Gastrocnemius medialis (tissue), 4 donors: Measurements from ENCODE around the gene ERBB2. TPM values are rescaled to one million over a fixed set of nuclear protein-coding genes. Genes with fewer than 3 reads are reported as not detected.

Experiments used
- ATAC-seq, 2 donors: fragments of 150-250 bp; one replicate each; pipeline ENCODE4 v1.9.1; 2016
- DNase-seq, 2 donors: peaks; one replicate each; pipeline ENCODE4 v3.0.0-alpha.2; 2019
- H3K27ac ChIP-seq, 4 donors: fragments of 200-600 bp; sonication (generic); 1 replicate in 1 of 4; 2 replicates in 3 of 4; pipeline ENCODE4 v1.5.1; 2016 to 2018; ENCODE audit warnings: mild to moderate bottlenecking in 2 of 4, moderate library complexity in 1 of 4
- H3K27me3 ChIP-seq, 3 donors: fragments of 200-600 bp; sonication (generic) in 2 of 3; 1 replicate in 1 of 3; 2 replicates in 2 of 3; pipeline versions ENCODE4 v1.5.1 to v1.6.0; 2016 to 2019; ENCODE audit warnings: mild to moderate bottlenecking in 1 of 3, moderate library complexity in 1 of 3
- H3K36me3 ChIP-seq, 2 donors: fragments of 200-600 bp; sonication (generic) in 1 of 2; one replicate each; pipeline ENCODE4 v1.5.1; 2017 to 2018
- H3K4me1 ChIP-seq, 2 donors: fragments of 200-600 bp; sonication (generic) in 1 of 2; one replicate each; pipeline ENCODE4 v1.5.1; 2016 to 2017; ENCODE audit warnings: mild to moderate bottlenecking in 2 of 2
- H3K4me3 ChIP-seq, 4 donors: fragments of 200-600 bp; sonication (generic) in 3 of 4; 1 replicate in 1 of 4; 2 replicates in 3 of 4; pipeline ENCODE4 v1.5.1; 2016 to 2019; ENCODE audit warnings: mild to moderate bottlenecking in 2 of 4
- H3K9me3 ChIP-seq, 3 donors: fragments of 200-600 bp; sonication (generic) in 2 of 3; 1 replicate in 1 of 3; 2 replicates in 2 of 3; pipeline ENCODE4 v1.5.1; 2016 to 2019
- POLR2A ChIP-seq, 2 donors: fragments of 450-650 bp; IDR thresholded peaks; one replicate each; pipeline ENCODE4 v1.6.1; 2017; ENCODE audit warnings: antibody characterized with exemption in 2 of 2, mild to moderate bottlenecking in 2 of 2, moderate library complexity in 2 of 2
- in situ Hi-C, 4 donors: fragments of 200-750 bp; cut with MboI; loops; one replicate each; pipeline versions ENCODE4 v1.15.0 to v1.8.0; 2017; ENCODE audit warnings: low sequenced_read_pairs in 4 of 4
- intact Hi-C: fragments of 100-400 bp; cut with DNase I; formaldehyde crosslinking; loops from one replicate; pipeline ENCODE4 v1.15.1; 2023; ENCODE audit warnings: low total_unique reads
- total RNA-seq, 4 donors: library from RNA; depleted of rRNA; stranded (reverse); fragments of >200 nt; gene quantifications; one replicate each; pipeline versions ENCODE4 v1.1.0 to v1.2.3, GENCODE V29; 2016
- TF ChIP-seq, protein P1 (sequence below), 5 experiments: fragments of 450-650 bp in 3 of 5; fragments of 200-600 bp in 2 of 5; sonication (generic) in 2 of 5; IDR thresholded peaks in 4 of 5; conservative IDR thresholded peaks in 1 of 5; 1 replicate in 4 of 5; 2 replicates in 1 of 5; pipeline ENCODE4 v1.5.1; 2016 to 2019; ENCODE audit warnings: antibody characterized with exemption in 5 of 5, mild to moderate bottlenecking in 3 of 5, moderate library complexity in 3 of 5

ERBB2 gene
- total RNA-seq, 4 donors from 2014 or later: 6.0 to 26.4 (median 15.3) TPM

DNA sequence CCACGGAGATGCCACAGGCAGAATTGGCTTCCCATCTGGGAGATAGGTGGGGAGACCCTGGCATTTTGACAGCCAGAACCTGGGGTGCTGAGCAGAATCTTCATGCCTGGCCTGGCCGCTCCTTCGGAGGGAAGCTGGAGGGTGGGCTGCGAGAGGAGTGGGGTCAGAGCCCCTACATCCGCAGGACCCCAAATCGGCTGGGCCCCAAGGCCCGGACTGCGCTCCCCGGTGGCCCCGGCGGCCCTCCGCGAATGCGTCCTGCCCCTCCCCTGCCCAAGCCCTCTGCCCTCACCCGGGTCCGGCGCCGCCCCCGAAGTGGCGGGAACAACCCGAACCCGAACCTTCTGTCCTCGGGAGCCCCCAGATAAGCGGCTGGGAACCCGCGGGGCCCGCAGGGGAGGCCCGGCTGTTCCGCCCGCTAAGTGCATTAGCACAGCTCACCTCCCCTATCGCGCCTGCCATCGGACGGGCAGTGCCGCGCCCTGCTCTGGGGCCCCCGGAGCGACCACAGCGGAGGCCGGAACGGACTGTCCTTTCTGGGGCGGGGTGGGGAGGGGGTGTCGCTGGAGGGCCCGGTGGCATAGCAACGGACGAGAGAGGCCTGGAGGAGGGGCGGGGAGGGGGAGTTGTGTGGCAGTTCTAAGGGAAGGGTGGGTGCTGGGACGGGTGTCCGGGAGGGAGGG, 32.5 kb upstream of the ERBB2 start:
- peaks cover 56 to 74% of the 10 kb centered on the region in 2 donors for H3K4me1 ChIP-seq
- in situ Hi-C loops (no loop called here), intact Hi-C loops (loop anchor here (10.0 kb wide), 1 partner anchor 473 kb away; the partner anchor contains the start of gene CACNB1)
- H3K27me3 ChIP-seq: no peaks in the 10 kb centered on the region
- no peak for ATAC-seq
- no peaks in the 10 kb centered on the region for H3K9me3 ChIP-seq
- peak in 1 of 2 donors; percentile 7 for TF ChIP-seq POLR2A (IDR thresholded peaks at IDR 0.05)
- TF ChIP-seq, protein P1, sequence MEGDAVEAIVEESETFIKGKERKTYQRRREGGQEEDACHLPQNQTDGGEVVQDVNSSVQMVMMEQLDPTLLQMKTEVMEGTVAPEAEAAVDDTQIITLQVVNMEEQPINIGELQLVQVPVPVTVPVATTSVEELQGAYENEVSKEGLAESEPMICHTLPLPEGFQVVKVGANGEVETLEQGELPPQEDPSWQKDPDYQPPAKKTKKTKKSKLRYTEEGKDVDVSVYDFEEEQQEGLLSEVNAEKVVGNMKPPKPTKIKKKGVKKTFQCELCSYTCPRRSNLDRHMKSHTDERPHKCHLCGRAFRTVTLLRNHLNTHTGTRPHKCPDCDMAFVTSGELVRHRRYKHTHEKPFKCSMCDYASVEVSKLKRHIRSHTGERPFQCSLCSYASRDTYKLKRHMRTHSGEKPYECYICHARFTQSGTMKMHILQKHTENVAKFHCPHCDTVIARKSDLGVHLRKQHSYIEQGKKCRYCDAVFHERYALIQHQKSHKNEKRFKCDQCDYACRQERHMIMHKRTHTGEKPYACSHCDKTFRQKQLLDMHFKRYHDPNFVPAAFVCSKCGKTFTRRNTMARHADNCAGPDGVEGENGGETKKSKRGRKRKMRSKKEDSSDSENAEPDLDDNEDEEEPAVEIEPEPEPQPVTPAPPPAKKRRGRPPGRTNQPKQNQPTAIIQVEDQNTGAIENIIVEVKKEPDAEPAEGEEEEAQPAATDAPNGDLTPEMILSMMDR (IDR thresholded peaks at IDR 0.05 in 4 of 5, conservative IDR thresholded peaks at IDR 0.05 in 1 of 5): no peak
- DNase-seq: peak in 1 of 2 donors; percentile 58
- peak overlapping the region; percentile 52 to 62 (median 59) for H3K4me3 ChIP-seq
- peak overlapping the region; percentile 96 to 99 (median 98) for H3K27ac ChIP-seq
- no peaks in the 10 kb centered on the region for H3K36me3 ChIP-seq

DNA sequence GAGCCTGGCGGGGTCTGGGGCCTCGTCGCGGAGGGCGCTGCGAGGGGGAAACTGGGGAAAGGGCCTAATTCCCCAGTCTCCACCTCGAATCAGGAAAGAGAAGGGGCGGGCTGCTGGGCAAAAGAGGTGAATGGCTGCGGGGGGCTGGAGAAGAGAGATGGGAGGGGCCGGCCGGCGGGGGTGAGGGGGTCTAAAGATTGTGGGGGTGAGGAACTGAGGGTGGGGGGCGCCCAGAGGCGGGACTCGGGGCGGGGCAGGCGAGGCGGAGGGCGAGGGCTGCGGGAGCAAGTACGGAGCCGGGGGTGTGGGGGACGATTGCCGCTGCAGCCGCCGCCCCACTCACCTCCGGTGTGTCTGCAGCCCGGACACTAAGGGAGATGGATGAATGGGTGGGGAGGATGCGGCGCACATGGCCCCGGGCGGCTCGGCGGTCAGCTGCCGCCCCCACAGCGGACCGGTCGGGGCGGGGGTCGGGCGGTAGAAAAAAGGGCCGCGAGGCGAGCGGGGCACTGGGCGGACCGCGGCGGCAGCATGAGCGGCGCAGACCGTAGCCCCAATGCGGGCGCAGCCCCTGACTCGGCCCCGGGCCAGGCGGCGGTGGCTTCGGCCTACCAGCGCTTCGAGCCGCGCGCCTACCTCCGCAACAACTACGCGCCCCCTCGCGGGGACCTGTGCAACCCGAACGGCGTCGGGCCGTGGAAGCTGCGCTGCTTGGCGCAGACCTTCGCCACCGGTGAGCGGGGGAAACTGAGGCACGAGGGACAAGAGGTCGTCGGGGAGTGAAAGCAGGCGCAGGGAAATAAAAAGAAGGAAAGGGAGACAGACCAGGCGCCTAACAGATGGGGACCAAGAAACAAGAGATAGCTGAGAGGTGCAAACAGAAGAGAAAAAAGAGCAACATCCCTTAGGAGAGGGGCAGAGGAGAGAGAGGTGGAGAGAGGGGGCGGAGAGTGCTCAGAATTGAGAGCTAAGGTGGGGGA, 31.6 kb upstream of the ERBB2 start, which contains the start of gene PNMT:
TSS of gene PNMT (plus strand) at position 509 of the 980 bp plus-strand sequence. CDS start at position 532, 23 bp downstream.
- in situ Hi-C loops (no loop called here), intact Hi-C loops (loop anchor here (10.0 kb wide), 1 partner anchor 473 kb away; the partner anchor contains the start of gene CACNB1)
- Histone ChIP-seq H3K4me1 (peaks cover 48 to 66% of the 10 kb centered on the region in 2 donors), H3K9me3 (no peaks in the 10 kb centered on the region), H3K36me3 (no peaks in the 10 kb centered on the region), H3K27ac (peak within 1 kb of the TSS; percentile 96 to 99 (median 98)), H3K27me3 (no peaks in the 10 kb centered on the region), H3K4me3 (peak within 1 kb of the TSS; percentile 52 to 62 (median 59))
- DNase-seq (peak in 1 of 2 donors; percentile 75), ATAC-seq (no peak)
- TF ChIP-seq, protein P1 (IDR thresholded peaks at IDR 0.05 in 4 of 5, conservative IDR thresholded peaks at IDR 0.05 in 1 of 5): peak; percentile 65 to 80 (median 77)
- TF ChIP-seq POLR2A (IDR thresholded peaks at IDR 0.05): peak in 1 of 2 donors; percentile 32

DNA sequence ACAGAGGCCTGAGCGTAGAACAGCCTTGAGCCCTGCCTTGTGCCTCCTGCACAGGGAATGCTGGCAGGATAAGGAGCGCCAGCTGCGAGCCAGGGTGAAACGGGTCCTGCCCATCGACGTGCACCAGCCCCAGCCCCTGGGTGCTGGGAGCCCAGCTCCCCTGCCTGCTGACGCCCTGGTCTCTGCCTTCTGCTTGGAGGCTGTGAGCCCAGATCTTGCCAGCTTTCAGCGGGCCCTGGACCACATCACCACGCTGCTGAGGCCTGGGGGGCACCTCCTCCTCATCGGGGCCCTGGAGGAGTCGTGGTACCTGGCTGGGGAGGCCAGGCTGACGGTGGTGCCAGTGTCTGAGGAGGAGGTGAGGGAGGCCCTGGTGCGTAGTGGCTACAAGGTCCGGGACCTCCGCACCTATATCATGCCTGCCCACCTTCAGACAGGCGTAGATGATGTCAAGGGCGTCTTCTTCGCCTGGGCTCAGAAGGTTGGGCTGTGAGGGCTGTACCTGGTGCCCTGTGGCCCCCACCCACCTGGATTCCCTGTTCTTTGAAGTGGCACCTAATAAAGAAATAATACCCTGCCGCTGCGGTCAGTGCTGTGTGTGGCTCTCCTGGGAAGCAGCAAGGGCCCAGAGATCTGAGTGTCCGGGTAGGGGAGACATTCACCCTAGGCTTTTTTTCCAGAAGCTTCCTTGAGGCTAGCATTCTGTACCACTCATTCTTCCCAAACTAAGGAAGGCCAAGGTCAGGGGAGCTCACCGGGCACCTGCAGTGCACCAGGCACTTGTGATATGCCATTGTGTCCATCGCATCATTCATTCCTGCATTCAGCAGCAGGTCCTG, 29.7 kb upstream of the ERBB2 start:
- peaks cover 31 to 55% of the 10 kb centered on the region in 2 donors for H3K4me1 ChIP-seq

More for the DNA sequence above, 29.7 kb upstream of the ERBB2 start:
- H3K36me3 ChIP-seq: no peaks in the 10 kb centered on the region
- ATAC-seq: no peak
- no peak for TF ChIP-seq POLR2A (IDR thresholded peaks at IDR 0.05)
- TF ChIP-seq, protein P1 (IDR thresholded peaks at IDR 0.05 in 4 of 5, conservative IDR thresholded peaks at IDR 0.05 in 1 of 5): no peak
- no peaks in the 10 kb centered on the region for H3K9me3 ChIP-seq
- in situ Hi-C loops: loop anchor here in 1 of 4 donors (5.0 kb wide), 1 partner anchor 48 kb away; no protein-coding TSS in a partner anchor
- DNase-seq: no peak
- H3K27me3 ChIP-seq: no peaks in the 10 kb centered on the region
- intact Hi-C loops: loop anchor here (2.0 to 10.0 kb wide), 2 partner anchors 47 to 475 kb away; partner anchors contain the start of gene CACNB1
- H3K27ac ChIP-seq: peak overlapping the region in 3 of 4 donors; percentile 96 to 99 (median 97)
- H3K4me3 ChIP-seq: no peak overlapping the region
